Omental fat pad (tissue), 4 donors: ENCODE results near the gene HLCS. TPM values are rescaled to one million over a fixed set of nuclear protein-coding genes. Genes with fewer than 3 reads are reported as not detected.

Experiments used
- ATAC-seq: fragments of 150-250 bp; one replicate; pipeline ENCODE4 v1.9.1; 2016; ENCODE audit warnings: mild to moderate bottlenecking, moderate library complexity; ENCODE audit not compliant: low FRiP score
- DNase-seq: peaks from one replicate; pipeline ENCODE4 v3.0.0-alpha.2; 2019; ENCODE audit warnings: low spot score
- total RNA-seq, 4 donors: library from RNA; depleted of rRNA; stranded (reverse); fragments of >200 nt; gene quantifications; one replicate each; pipeline ENCODE4 v1.1.0, GENCODE V29; 2016
- TF ChIP-seq, protein P1 (sequence below), 3 donors: fragments of 450-650 bp; IDR thresholded peaks; one replicate each; pipeline ENCODE4 v1.5.1; 2016 to 2017; ENCODE audit warnings: antibody characterized with exemption in 3 of 3, mild to moderate bottlenecking in 3 of 3, moderate library complexity in 2 of 3

The HLCS gene
- total RNA-seq, 4 donors from 2014 or later: 14.3 to 19.3 (median 17.6) TPM

DNA sequence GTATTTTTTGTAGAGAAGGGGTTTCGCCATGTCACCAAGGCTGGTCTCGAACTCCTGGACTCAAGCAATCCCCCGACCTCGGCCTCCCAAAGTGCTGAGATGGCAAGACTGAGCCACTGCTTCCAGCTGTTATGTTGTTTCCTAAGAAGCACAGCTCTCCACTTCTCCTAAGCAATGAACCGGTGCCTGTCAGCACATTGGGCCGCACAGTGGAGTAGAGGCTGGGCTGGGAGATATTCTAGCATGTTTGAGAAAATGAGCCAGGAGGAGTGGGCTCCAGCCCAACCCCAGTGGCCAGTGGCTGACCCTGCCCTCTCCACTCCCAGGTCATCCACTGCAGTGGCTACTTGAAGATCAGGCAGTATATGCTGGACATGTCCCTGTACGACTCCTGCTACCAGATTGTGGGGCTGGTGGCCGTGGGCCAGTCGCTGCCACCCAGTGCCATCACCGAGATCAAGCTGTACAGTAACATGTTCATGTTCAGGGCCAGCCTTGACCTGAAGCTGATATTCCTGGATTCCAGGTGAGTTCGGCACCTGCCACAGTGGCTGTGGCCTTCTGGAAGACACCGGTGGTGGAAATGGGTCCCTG, 240.6 kb downstream of the HLCS start:
- DNase-seq: no peak
- TF ChIP-seq, protein P1, sequence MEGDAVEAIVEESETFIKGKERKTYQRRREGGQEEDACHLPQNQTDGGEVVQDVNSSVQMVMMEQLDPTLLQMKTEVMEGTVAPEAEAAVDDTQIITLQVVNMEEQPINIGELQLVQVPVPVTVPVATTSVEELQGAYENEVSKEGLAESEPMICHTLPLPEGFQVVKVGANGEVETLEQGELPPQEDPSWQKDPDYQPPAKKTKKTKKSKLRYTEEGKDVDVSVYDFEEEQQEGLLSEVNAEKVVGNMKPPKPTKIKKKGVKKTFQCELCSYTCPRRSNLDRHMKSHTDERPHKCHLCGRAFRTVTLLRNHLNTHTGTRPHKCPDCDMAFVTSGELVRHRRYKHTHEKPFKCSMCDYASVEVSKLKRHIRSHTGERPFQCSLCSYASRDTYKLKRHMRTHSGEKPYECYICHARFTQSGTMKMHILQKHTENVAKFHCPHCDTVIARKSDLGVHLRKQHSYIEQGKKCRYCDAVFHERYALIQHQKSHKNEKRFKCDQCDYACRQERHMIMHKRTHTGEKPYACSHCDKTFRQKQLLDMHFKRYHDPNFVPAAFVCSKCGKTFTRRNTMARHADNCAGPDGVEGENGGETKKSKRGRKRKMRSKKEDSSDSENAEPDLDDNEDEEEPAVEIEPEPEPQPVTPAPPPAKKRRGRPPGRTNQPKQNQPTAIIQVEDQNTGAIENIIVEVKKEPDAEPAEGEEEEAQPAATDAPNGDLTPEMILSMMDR (IDR thresholded peaks at IDR 0.05): no peak
- ATAC-seq: no peak

DNA sequence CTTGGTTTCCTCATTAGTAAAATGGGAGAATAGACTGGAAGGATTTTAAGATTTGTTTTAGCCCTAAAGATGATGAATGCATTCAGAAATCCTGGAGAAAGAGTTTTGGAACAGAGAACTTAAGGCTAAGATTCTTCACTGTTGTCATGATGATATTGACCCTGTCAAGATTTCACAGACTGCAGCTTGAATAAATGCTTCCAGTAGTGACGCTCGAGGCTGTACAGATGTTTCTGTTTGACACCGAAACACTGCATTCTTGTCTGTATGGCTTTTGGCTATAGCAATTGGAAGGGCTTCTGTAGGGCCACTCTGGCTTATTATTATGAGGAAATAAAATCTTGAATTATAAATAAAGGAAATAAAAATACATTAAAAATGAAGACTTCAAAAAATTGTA, 241.8 kb downstream of the HLCS start:
- TF ChIP-seq, protein P1 (IDR thresholded peaks at IDR 0.05): no peak
- ATAC-seq (no peak), DNase-seq (no peak)

DNA sequence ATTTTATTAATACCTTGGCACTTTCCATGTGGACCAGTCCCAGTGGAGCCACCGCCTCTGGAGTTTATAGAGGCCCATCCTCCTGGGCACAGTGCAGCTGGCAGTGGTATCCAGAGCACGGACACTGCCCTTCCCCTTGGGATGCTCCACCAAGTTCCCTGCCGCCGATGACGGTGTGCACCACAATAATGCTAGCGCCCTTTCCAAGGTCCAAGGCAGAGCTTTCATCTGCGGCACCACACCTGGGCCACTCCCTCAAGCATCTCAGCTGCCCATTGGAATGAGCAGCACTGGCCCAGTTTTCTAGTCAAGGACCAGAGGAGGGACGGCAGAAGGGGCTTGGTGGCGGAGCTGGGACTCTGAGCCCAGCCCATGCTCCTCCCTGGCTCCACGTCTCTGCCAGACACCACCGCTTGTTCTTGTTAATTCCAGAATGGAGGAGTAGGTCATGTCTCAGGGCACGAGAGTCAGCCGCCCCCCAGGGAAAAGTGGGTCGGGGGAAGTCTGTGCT, 243.0 kb downstream of the HLCS start:
- TF ChIP-seq, protein P1 (IDR thresholded peaks at IDR 0.05): no peak

DNA sequence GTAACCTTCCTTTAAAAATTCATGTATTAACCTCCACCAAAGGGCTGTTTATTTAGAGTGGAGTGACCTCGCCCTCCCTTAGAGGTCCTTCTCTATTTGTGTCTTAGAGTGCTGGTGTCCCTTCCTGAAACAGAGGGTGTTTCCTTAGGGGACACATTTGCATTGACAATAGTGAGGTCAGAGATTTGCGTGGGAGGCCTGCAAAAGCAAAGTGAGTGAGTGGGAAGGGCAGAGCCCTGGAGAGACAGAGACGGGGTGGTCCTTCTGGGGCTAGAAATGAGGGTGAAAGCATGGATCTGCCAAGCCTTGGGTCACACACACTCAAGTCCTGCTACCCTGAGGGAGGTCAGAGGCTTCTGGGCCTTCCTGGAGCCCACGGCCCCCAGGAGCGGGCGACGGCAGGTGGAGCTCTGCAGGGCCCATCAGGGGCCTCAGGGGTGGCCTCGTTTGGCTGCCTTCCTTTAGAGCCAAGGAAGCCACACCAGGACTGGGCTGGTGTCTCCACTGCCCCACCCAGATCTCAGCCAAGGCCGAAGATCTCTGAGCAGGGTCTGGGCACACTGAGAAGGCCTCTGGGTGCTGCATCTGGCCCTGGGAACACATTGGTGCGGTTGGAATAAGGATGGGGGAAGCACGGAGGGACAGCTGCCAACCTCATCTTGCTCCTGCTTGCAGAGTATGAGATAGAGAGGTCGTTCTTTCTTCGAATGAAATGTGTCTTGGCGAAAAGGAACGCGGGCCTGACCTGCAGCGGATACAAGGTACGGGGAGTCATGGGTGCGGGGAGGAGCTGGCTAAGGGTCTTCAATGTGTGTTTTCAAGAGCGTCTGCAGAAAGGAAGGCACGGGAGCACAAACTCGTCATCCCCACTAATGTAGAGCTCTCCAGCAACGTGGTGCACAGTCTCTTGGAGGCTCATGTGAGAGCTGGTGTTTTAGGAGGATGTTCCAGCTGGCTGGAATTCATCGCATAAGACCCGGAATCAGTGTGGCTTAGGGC, 243.8 kb downstream of the HLCS start:
- TF ChIP-seq, protein P1 (IDR thresholded peaks at IDR 0.05): no peak
- DNase-seq (no peak), ATAC-seq (no peak)

More for the DNA sequence above, 243.0 kb downstream of the HLCS start:
- DNase-seq: no peak
- no peak for ATAC-seq

GRCh38 chr21:36721817-36722216, 244.7 kb downstream of the HLCS start:
- no peak for DNase-seq

DNA sequence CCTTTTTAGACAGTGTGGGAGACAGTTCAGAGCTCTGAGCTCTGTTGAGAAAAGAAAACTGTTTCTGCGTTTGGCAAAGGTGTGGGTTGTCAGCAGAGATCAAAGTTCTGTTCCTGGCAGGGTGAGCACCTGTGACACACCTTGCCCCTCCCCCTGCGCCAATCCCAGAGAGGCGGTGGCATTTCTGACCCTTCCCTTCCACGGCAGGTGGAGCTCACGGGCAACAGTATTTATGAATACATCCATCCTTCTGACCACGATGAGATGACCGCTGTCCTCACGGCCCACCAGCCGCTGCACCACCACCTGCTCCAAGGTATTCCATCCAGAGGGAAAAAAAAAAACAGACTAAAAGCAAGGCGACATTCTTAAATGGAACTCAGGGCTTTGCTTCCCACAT, 246.9 kb downstream of the HLCS start:
- no peak for ATAC-seq
- TF ChIP-seq, protein P1 (IDR thresholded peaks at IDR 0.05): no peak
- no peak for DNase-seq

More at GRCh38 chr21:36721817-36722216, 244.7 kb downstream of the HLCS start:
- ATAC-seq: no peak
- TF ChIP-seq, protein P1 (IDR thresholded peaks at IDR 0.05): no peak
